ENCODE data around the gene CLEC11A.
"Not testable (repeated sequence)": the region's sequence is repeated elsewhere in the genome, so short reads cannot be mapped to it uniquely, and the experiment has no call there.

DNA sequence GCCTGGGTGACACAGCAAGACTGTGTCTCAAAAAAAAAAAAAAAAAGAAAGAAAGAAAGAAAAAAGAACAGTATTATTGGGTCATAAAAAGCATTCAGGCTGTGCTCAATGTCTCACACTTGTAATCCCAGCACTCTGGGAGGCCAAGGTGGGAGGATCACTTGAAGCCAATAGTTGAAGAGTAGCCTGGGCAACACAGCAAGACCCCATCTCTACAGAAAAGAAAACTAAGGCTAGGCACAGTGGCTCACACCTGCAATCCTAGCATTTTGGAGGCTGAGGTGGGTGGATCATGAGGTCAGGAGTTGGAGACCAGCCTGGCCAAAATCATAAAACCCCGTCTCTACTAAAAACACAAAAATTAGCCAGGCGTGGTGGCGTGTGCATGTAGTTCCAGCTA lies 34.5 kb downstream of the CLEC11A start:
- TF ChIP-seq, protein P1, sequence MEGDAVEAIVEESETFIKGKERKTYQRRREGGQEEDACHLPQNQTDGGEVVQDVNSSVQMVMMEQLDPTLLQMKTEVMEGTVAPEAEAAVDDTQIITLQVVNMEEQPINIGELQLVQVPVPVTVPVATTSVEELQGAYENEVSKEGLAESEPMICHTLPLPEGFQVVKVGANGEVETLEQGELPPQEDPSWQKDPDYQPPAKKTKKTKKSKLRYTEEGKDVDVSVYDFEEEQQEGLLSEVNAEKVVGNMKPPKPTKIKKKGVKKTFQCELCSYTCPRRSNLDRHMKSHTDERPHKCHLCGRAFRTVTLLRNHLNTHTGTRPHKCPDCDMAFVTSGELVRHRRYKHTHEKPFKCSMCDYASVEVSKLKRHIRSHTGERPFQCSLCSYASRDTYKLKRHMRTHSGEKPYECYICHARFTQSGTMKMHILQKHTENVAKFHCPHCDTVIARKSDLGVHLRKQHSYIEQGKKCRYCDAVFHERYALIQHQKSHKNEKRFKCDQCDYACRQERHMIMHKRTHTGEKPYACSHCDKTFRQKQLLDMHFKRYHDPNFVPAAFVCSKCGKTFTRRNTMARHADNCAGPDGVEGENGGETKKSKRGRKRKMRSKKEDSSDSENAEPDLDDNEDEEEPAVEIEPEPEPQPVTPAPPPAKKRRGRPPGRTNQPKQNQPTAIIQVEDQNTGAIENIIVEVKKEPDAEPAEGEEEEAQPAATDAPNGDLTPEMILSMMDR (IDR thresholded peaks at IDR 0.05): not testable (repeated sequence)
- not testable (repeated sequence) for TF ChIP-seq POLR2A (IDR thresholded peaks at IDR 0.05)
